ENCODE results near the gene DHRSX. TPM values are rescaled to one million over a fixed set of nuclear protein-coding genes. Genes with fewer than 3 reads are reported as not detected.

DHRSX gene
- total and polyA plus RNA-seq, 2 of the 13 experiments (the other 11 are each of a cell fraction or from before 2014, with no cell fraction given) = 15.5 to 24.3 TPM

DNA sequence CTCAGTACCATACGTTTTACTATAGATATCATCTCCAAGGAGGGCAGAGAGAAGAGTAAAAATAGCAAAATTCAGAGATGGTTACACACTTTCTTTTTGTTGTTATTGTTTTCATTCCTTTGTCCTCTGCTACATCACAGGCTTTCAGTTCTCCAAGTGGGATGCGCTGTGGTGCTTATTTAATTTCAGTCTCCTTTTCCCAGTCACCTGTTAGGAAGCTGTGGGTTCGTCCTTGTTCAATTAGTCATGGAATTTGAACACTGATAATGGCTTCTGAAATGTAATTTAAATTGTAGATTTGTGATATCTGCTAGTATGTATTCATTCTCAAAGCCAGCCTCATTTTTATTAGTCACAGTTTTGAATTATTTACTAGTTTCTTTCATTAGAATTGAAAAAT, 38.8 kb upstream of the DHRSX start:
- no peaks in the 10 kb centered on the region for H3K9me3 ChIP-seq (ENCODE audit: low read length)
- POLR2A ChIA-PET = no interaction called here
- intact Hi-C loops (cut with micrococcal nuclease; ENCODE audit: unreplicated experiment) = no loop called here
- ATAC-seq = no peak
- TF ChIP-seq SIN3A (IDR thresholded peaks at IDR 0.05; ENCODE audit: borderline replicate concordance, low read depth, low read length) (no peak), ZNF282 (IDR thresholded peaks at IDR 0.05; ENCODE audit: partially characterized antibody) (no peak), ATF7 (IDR thresholded peaks at IDR 0.05) (no peak), ATF7 (CRISPR knock-in tag; IDR thresholded peaks at IDR 0.05) (no peak), KLF12 (CRISPR knock-in tag; IDR thresholded peaks at IDR 0.05; ENCODE audit: borderline replicate concordance) (no peak), REL (CRISPR knock-in tag; conservative IDR thresholded peaks at IDR 0.05) (no peak), ZNF576 (CRISPR knock-in tag; IDR thresholded peaks at IDR 0.05) (no peak)
- no peak overlapping the region for H3K4me2 ChIP-seq (ENCODE audit: low read depth, low read length)
- FAIRE-seq = no peak
- BruUV-seq (replicated peaks) = no TSS peak
- H3K4me1 ChIP-seq (ENCODE audit: insufficient read depth, low read length) = peaks cover 11% of the 10 kb centered on the region
- H3K4me3 ChIP-seq (replicated peaks in 1 of 3; ENCODE audit: insufficient read depth in 1 of 3, low read depth in 2 of 3, low read length in 3 of 3) = no peak overlapping the region
- in situ Hi-C loops (cut with HindIII; ENCODE audit: extremely low pct_ligation_motif_present, low pct_unique_long_range_greater_than_20kb) = no loop called here
- H3K27me3 ChIP-seq (ENCODE audit: control insufficient read depth in 1 of 2, insufficient read depth in 2 of 2, low read length in 2 of 2) = peaks cover 0 to 4% of the 10 kb centered on the region in 2 experiments; a peak in 2 of 5 replicates
- H2AFZ ChIP-seq (ENCODE audit: low read length) = no peak overlapping the region
- WGBS (ENCODE audit: low lambda C conversion rate) = 34% methylated on average over 3 of the region's 3 CpGs
- CTCF ChIA-PET (ENCODE audit: low intra/inter-chr PET ratio, low total read pairs) = no interaction called here
- no peak for DNase-seq (ENCODE audit: low spot score)
- H3K79me2 ChIP-seq (ENCODE audit: insufficient read depth, low read length) = no peaks in the 10 kb centered on the region
- no peaks in the 10 kb centered on the region for H3K36me3 ChIP-seq (replicated peaks in 1 of 2; ENCODE audit: control insufficient read depth in 1 of 2, insufficient read depth in 2 of 2, low read length in 2 of 2)
- no peak overlapping the region for H3K9ac ChIP-seq (ENCODE audit: insufficient read depth, low read depth, low read length)
- H4K20me1 ChIP-seq (ENCODE audit: insufficient read depth, low read length) = no peaks in the 10 kb centered on the region
- H3K27ac ChIP-seq (ENCODE audit: extremely low read length, insufficient read depth, low read length) = no peak overlapping the region

GRCh38 chrX:2538031-2538757, 37.4 kb upstream of the DHRSX start:
- H3K4me2 ChIP-seq (ENCODE audit: low read depth, low read length) = no peak overlapping the region
- no peaks in the 10 kb centered on the region for H3K36me3 ChIP-seq (replicated peaks in 1 of 2; ENCODE audit: control insufficient read depth in 1 of 2, insufficient read depth in 2 of 2, low read length in 2 of 2)
- no peak overlapping the region for H3K9ac ChIP-seq (ENCODE audit: insufficient read depth, low read depth, low read length)
- H3K9me3 ChIP-seq (ENCODE audit: low read length) = no peaks in the 10 kb centered on the region
- DNase-seq (ENCODE audit: low spot score) = no peak
- WGBS (ENCODE audit: low lambda C conversion rate) = 30% methylated on average over 15 of the region's 15 CpGs
- TF ChIP-seq ZNF501 (CRISPR knock-in tag; IDR thresholded peaks at IDR 0.05) (no peak), ZNF24 (IDR thresholded peaks at IDR 0.05) (no peak), GMEB1 (CRISPR knock-in tag; IDR thresholded peaks at IDR 0.05; ENCODE audit: borderline replicate concordance) (no peak), HNRNPL (IDR thresholded peaks at IDR 0.05; ENCODE audit: low read depth, low read length) (no peak), KAT7 (CRISPR knock-in tag; IDR thresholded peaks at IDR 0.05; ENCODE audit: borderline replicate concordance) (no peak), SRF (IDR thresholded peaks at IDR 0.05; ENCODE audit: low read depth, low read length) (no peak), CBX5 (CRISPR knock-in tag; IDR thresholded peaks at IDR 0.05; ENCODE audit: borderline replicate concordance) (no peak)
- peaks cover 11% of the 10 kb centered on the region for H3K4me1 ChIP-seq (ENCODE audit: insufficient read depth, low read length)
- CTCF ChIA-PET (ENCODE audit: low intra/inter-chr PET ratio, low total read pairs) = no interaction called here
- peak; percentile 47; the same call in 2 of the 3 replicates for ATAC-seq
- BruUV-seq (replicated peaks) = no TSS peak
- H4K20me1 ChIP-seq (ENCODE audit: insufficient read depth, low read length) = no peaks in the 10 kb centered on the region
- POLR2A ChIA-PET = no interaction called here
- H3K79me2 ChIP-seq (ENCODE audit: insufficient read depth, low read length) = no peaks in the 10 kb centered on the region
- H2AFZ ChIP-seq (ENCODE audit: low read length) = no peak overlapping the region
- H3K4me3 ChIP-seq (replicated peaks in 1 of 3; ENCODE audit: insufficient read depth in 1 of 3, low read depth in 2 of 3, low read length in 3 of 3) = no peak overlapping the region
- no peak for FAIRE-seq
- peaks cover 0 to 4% of the 10 kb centered on the region in 2 experiments; a peak in 2 of 5 replicates for H3K27me3 ChIP-seq (ENCODE audit: control insufficient read depth in 1 of 2, insufficient read depth in 2 of 2, low read length in 2 of 2)
- H3K27ac ChIP-seq (ENCODE audit: extremely low read length, insufficient read depth, low read length) = no peak overlapping the region
- intact Hi-C loops (cut with micrococcal nuclease; ENCODE audit: unreplicated experiment) (no loop called here), in situ Hi-C loops (cut with HindIII; ENCODE audit: extremely low pct_ligation_motif_present, low pct_unique_long_range_greater_than_20kb) (no loop called here)

All from HepG2 (cell line).